Osteoblast (primary cell): ENCODE measurements around the gene CFAP77. TPM values are rescaled to one million over a fixed set of nuclear protein-coding genes. Genes with fewer than 3 reads are reported as not detected.

Experiments used
- DNase-seq: peaks from one replicate; pipeline ENCODE4 v3.0.0; 2011; ENCODE audit warnings: low spot score, mixed read lengths; ENCODE audit not compliant: insufficient read length; ENCODE audit errors: missing footprints
- H2AFZ ChIP-seq: 2 replicates; pipeline ENCODE4 v1.6.0; 2011; ENCODE audit warnings: mild to moderate bottlenecking, low read length
- H3K27ac ChIP-seq: 2 replicates; pipeline ENCODE4 v1.5.1; 2011; ENCODE audit warnings: mild to moderate bottlenecking, low read depth, low read length, moderate library complexity
- H3K27me3 ChIP-seq: 2 replicates; pipeline ENCODE4 v1.6.0; 2012; ENCODE audit warnings: mild to moderate bottlenecking, control low read depth, inconsistent platforms, low read length, moderate library complexity; ENCODE audit not compliant: insufficient read depth
- H3K36me3 ChIP-seq: 2 replicates; pipeline ENCODE4 v1.5.1; 2011; ENCODE audit warnings: mild to moderate bottlenecking, low read length, control low read depth, moderate library complexity; ENCODE audit not compliant: insufficient read depth
- H3K4me1 ChIP-seq: 2 replicates; pipeline ENCODE4 v1.5.1; 2011; ENCODE audit warnings: mild to moderate bottlenecking, low read length, control low read depth, moderate library complexity; ENCODE audit not compliant: insufficient read depth
- H3K4me2 ChIP-seq: 2 replicates; pipeline ENCODE4 v1.6.0; 2011; ENCODE audit warnings: mild to moderate bottlenecking, low read length; ENCODE audit not compliant: insufficient read depth
- H3K4me3 ChIP-seq: fragments of 200-600 bp; sonication (generic); 3 replicates; pipeline ENCODE4 v1.5.1; 2012; ENCODE audit warnings: mild to moderate bottlenecking, low read length, inconsistent platforms; ENCODE audit not compliant: insufficient read depth
- H3K79me2 ChIP-seq: 2 replicates; pipeline ENCODE4 v1.6.0; 2012; ENCODE audit warnings: mild to moderate bottlenecking, low read length, control low read depth, inconsistent platforms; ENCODE audit not compliant: insufficient read depth
- H3K9me3 ChIP-seq: 2 replicates; pipeline ENCODE4 v1.5.1; 2011; ENCODE audit warnings: low read depth, low read length, control low read depth
- H4K20me1 ChIP-seq: 2 replicates; pipeline ENCODE4 v1.6.0; 2012; ENCODE audit warnings: mild to moderate bottlenecking, low read length, control low read depth; ENCODE audit not compliant: insufficient read depth
- total RNA-seq: library from RNA; depleted of rRNA; stranded (reverse); fragments of >200 nt; gene quantifications from 2 replicates; pipeline ENCODE4 v1.2.3, GENCODE V29; 2012
- TF ChIP-seq, protein P1 (sequence below): IDR thresholded peaks from 2 replicates; pipeline ENCODE4 v1.5.1; 2011; ENCODE audit warnings: mild to moderate bottlenecking, low read depth, low read length, moderate library complexity; ENCODE audit errors: extremely low read depth

CFAP77 gene
- total RNA-seq, 1 donor, result 0.36 TPM

DNA sequence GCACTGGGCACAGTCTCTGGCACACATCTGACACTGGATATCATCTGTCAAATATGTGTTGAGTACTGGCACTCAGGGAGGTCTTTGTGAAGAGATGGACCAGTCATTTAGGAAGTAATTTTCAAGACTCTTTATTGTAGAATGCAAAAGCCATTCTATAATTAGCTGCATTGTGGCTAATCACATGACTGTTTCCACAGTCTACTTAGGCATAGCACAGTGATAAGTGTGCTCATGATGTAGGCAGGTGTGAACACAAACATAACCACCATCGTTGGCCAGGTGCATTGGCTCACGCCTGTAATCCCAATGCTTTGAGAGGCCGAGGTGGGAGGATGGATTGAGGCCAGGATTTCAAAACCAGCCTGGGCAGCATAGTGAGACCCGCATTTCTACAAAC lies 62.2 kb downstream of the CFAP77 start:
- Histone ChIP-seq H2AFZ (no peak overlapping the region), H4K20me1 (no peaks in the 10 kb centered on the region), H3K27me3 (peaks cover 19% of the 10 kb centered on the region), H3K9me3 (no peaks in the 10 kb centered on the region), H3K79me2 (no peaks in the 10 kb centered on the region), H3K36me3 (no peaks in the 10 kb centered on the region), H3K4me3 (no peak overlapping the region), H3K4me1 (no peaks in the 10 kb centered on the region), H3K4me2 (no peak overlapping the region), H3K27ac (no peak overlapping the region)
- TF ChIP-seq, protein P1, sequence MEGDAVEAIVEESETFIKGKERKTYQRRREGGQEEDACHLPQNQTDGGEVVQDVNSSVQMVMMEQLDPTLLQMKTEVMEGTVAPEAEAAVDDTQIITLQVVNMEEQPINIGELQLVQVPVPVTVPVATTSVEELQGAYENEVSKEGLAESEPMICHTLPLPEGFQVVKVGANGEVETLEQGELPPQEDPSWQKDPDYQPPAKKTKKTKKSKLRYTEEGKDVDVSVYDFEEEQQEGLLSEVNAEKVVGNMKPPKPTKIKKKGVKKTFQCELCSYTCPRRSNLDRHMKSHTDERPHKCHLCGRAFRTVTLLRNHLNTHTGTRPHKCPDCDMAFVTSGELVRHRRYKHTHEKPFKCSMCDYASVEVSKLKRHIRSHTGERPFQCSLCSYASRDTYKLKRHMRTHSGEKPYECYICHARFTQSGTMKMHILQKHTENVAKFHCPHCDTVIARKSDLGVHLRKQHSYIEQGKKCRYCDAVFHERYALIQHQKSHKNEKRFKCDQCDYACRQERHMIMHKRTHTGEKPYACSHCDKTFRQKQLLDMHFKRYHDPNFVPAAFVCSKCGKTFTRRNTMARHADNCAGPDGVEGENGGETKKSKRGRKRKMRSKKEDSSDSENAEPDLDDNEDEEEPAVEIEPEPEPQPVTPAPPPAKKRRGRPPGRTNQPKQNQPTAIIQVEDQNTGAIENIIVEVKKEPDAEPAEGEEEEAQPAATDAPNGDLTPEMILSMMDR, result no peak
- no peak for DNase-seq

DNA sequence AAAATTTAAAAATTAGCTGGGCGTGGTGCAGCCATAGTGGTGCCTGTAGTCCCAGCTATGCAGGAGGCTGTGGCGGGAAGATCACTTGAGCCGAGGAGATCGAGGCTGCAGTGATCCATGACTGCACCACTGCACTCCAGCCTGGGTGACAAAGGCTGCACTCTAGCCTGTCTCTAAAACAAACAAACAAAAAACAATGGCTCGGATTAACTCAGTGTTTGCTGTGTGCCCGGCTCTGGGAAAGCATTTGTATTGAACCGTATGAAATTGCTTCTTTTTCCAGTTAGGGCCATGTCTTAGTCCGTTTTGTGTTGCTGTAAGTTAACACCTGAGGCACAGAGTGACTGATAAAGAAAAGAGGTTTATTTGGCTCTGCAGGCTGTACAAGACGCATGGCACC lies 62.6 kb downstream of the CFAP77 start:
- no peaks in the 10 kb centered on the region for H3K9me3 ChIP-seq
- no peak overlapping the region for H3K4me3 ChIP-seq
- no peak overlapping the region for H3K27ac ChIP-seq
- peaks cover 20% of the 10 kb centered on the region for H3K27me3 ChIP-seq
- H3K79me2 ChIP-seq, result no peaks in the 10 kb centered on the region
- no peaks in the 10 kb centered on the region for H3K36me3 ChIP-seq
- TF ChIP-seq, protein P1, result no peak
- no peak for DNase-seq
- H2AFZ ChIP-seq, result no peak overlapping the region
- no peaks in the 10 kb centered on the region for H4K20me1 ChIP-seq
- H3K4me1 ChIP-seq, result no peaks in the 10 kb centered on the region
- H3K4me2 ChIP-seq, result no peak overlapping the region

DNA sequence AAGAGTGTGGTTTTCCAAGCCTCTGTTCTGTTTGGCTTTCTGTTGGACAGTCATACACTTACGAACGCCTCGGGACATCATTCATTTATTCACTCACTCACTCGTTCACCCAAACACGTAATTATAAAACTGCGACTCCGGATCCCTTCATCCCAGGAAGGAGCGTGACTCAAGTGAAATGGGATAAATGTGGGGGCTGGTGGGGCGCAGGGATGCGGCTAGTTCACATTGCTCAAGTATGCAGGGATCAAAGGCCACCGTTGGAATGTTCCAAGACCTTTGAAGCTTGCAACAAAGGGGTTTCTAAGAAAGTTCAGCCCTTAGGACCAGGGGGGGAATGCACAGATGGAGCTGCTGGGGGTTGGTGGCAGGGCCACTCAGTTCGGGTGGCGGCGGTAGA lies 64.2 kb downstream of the CFAP77 start:
- Histone ChIP-seq H3K9me3 (no peaks in the 10 kb centered on the region), H3K27me3 (peaks cover 24% of the 10 kb centered on the region), H3K4me2 (no peak overlapping the region), H3K79me2 (no peaks in the 10 kb centered on the region), H3K36me3 (no peaks in the 10 kb centered on the region), H3K4me1 (no peaks in the 10 kb centered on the region), H4K20me1 (no peaks in the 10 kb centered on the region), H2AFZ (no peak overlapping the region), H3K4me3 (no peak overlapping the region), H3K27ac (no peak overlapping the region)
- TF ChIP-seq, protein P1, result no peak
- no peak for DNase-seq

DNA sequence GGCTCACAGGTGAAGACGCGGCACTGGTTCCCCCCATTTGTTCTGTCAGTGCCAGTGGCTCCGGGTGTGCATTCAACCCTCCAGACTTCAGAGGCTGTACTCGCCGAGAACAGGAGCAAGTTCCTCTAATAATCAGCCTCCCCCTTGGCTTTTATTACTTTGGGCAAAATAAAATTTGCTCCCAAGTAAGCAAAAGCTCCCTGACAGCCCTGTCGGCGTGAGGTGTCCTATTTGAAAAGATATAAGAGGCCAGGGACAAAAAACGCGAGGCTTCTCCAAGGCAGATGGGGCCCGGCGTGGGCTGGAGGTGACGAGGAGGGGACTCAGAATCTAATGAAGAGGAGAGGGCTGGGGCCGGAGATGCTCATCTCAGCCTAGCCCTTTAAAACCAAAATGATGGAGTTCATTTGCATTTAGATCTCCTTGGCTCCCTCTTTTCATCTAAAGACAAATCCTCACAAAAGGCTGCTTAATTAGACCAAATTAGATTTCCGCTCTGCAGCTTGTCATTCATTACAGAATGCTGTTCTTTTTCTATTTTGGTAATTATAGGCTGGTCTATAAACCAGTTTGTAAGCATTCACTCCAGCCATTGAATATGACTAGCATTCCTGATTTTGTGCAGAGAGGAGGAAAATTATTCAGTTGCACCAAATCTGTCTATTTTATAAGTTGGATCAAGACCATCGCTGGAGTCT lies 68.5 kb downstream of the CFAP77 start:
- Histone ChIP-seq H3K4me1 (no peaks in the 10 kb centered on the region), H3K79me2 (no peaks in the 10 kb centered on the region), H3K27me3 (peaks cover 35% of the 10 kb centered on the region), H3K36me3 (no peaks in the 10 kb centered on the region), H3K27ac (no peak overlapping the region), H3K9me3 (no peaks in the 10 kb centered on the region), H3K4me3 (no peak overlapping the region), H3K4me2 (no peak overlapping the region), H2AFZ (no peak overlapping the region), H4K20me1 (no peaks in the 10 kb centered on the region)
- TF ChIP-seq, protein P1, result no peak
- DNase-seq, result no peak
